Suprapubic skin (tissue), 4 donors: ENCODE data around the gene CAMTA1. TPM values are rescaled to one million over a fixed set of nuclear protein-coding genes. Genes with fewer than 3 reads are reported as not detected.

Experiments
- DNase-seq, 2 donors: peaks; one replicate each; pipeline ENCODE4 v3.0.0-alpha.2; 2019; ENCODE audit warnings: low spot score in 2 of 2
- H3K27ac ChIP-seq: fragments of 200-600 bp; sonication (generic); one replicate; pipeline ENCODE4 v1.5.1; 2019
- H3K27me3 ChIP-seq: fragments of 200-600 bp; sonication (generic); one replicate; pipeline ENCODE4 v1.5.1; 2019
- H3K36me3 ChIP-seq: fragments of 200-600 bp; sonication (generic); one replicate; pipeline ENCODE4 v1.5.1; 2019
- H3K4me1 ChIP-seq: fragments of 200-600 bp; sonication (generic); one replicate; pipeline ENCODE4 v1.5.1; 2019
- H3K4me3 ChIP-seq: fragments of 200-600 bp; sonication (generic); one replicate; pipeline ENCODE4 v1.5.1; 2019; ENCODE audit warnings: mild to moderate bottlenecking
- H3K9me3 ChIP-seq: fragments of 200-600 bp; sonication (generic); one replicate; pipeline ENCODE4 v1.5.1; 2019
- EP300 ChIP-seq: sonication (generic); formaldehyde crosslinking; IDR thresholded peaks from one replicate; pipeline ENCODE4 v1.6.1; 2017; ENCODE audit warnings: antibody characterized with exemption
- POLR2A ChIP-seq, 2 donors: fragments of 450-650 bp; IDR thresholded peaks; one replicate each; pipeline ENCODE4 v1.6.1; 2017; ENCODE audit warnings: antibody characterized with exemption in 2 of 2, mild to moderate bottlenecking in 2 of 2, moderate library complexity in 2 of 2
- POLR2AphosphoS5 ChIP-seq, 3 donors: sonication (generic); formaldehyde crosslinking; IDR thresholded peaks; one replicate each; pipeline ENCODE4 v1.6.1; 2017; ENCODE audit warnings: antibody characterized with exemption in 3 of 3
- WGBS: methylation state at CpG from one replicate; pipeline ENCODE4 v1.1.5; 2018; 5-methylcytosine and 5-hydroxymethylcytosine counted together
- total RNA-seq, 4 donors: library from RNA; depleted of rRNA; stranded (reverse); fragments of >200 nt; gene quantifications; one replicate each; pipeline ENCODE4 v1.1.0, GENCODE V29; 2016
- TF ChIP-seq, protein P1 (sequence below), 2 donors: fragments of 200-600 bp in 1 of 2; fragments of 450-650 bp in 1 of 2; sonication (generic) in 1 of 2; IDR thresholded peaks; one replicate each; pipeline ENCODE4 v1.5.1; 2016 to 2019; ENCODE audit warnings: antibody characterized with exemption in 2 of 2, mild to moderate bottlenecking in 1 of 2, moderate library complexity in 1 of 2

CAMTA1 gene
- total RNA-seq, 4 donors from 2014 or later = 40.4 to 54.1 (median 46.6) TPM

DNA sequence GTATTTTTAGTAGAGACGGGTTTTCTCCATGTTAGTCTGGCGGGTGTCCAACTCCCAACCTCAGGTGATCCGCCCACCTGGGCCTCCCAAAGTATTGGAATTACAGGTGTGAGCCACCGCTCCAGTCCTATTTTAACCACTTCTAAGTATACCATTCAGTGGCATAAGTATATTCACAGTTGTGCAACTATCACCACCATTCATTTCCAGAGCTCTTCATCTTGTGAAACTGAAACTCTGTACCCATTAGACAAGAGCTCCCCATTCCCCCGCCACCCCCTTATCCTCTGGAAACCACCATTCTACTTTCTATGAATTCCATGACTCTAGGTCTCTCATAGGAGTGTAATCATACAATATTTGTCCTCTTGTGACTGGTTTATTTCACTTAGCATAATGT is 40.2 kb upstream of the CAMTA1 start:
- Histone ChIP-seq H3K9me3 (no peaks in the 10 kb centered on the region), H3K27me3 (no peaks in the 10 kb centered on the region), H3K4me1 (peaks cover 19% of the 10 kb centered on the region), H3K36me3 (no peaks in the 10 kb centered on the region), H3K27ac (no peak overlapping the region), H3K4me3 (no peak overlapping the region)
- DNase-seq = no peak
- TF ChIP-seq POLR2A (IDR thresholded peaks at IDR 0.05) (no peak), POLR2AphosphoS5 (IDR thresholded peaks at IDR 0.05) (no peak), EP300 (no peak)
- TF ChIP-seq, protein P1, sequence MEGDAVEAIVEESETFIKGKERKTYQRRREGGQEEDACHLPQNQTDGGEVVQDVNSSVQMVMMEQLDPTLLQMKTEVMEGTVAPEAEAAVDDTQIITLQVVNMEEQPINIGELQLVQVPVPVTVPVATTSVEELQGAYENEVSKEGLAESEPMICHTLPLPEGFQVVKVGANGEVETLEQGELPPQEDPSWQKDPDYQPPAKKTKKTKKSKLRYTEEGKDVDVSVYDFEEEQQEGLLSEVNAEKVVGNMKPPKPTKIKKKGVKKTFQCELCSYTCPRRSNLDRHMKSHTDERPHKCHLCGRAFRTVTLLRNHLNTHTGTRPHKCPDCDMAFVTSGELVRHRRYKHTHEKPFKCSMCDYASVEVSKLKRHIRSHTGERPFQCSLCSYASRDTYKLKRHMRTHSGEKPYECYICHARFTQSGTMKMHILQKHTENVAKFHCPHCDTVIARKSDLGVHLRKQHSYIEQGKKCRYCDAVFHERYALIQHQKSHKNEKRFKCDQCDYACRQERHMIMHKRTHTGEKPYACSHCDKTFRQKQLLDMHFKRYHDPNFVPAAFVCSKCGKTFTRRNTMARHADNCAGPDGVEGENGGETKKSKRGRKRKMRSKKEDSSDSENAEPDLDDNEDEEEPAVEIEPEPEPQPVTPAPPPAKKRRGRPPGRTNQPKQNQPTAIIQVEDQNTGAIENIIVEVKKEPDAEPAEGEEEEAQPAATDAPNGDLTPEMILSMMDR (IDR thresholded peaks at IDR 0.05) = no peak
- WGBS = 83% methylated on average over 5 of the region's 5 CpGs

DNA sequence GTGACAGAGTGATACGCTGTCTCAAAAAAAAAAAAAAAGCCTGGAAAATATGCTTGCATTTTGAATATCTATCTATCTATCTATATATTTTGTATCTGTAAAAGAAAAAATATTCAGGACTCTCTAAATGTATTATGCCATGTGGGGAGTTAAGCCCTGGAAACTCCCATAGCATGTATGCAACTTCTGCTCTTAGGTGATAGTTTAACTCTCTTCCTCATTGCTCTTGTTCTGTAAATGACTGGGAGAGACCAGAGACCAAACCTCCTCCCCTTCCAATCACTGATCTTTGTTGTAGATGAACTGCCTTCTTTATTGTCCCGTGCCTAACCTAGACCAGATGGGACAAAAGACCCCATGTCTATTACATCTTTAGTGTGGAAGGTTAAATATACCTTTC is 37.6 kb upstream of the CAMTA1 start:
- Histone ChIP-seq H3K27me3 (no peaks in the 10 kb centered on the region), H3K9me3 (no peaks in the 10 kb centered on the region), H3K27ac (no peak overlapping the region), H3K4me3 (no peak overlapping the region), H3K36me3 (no peaks in the 10 kb centered on the region), H3K4me1 (peaks cover 19% of the 10 kb centered on the region)
- TF ChIP-seq POLR2A (IDR thresholded peaks at IDR 0.05) (no peak), EP300 (no peak), POLR2AphosphoS5 (IDR thresholded peaks at IDR 0.05) (no peak)
- TF ChIP-seq, protein P1 (IDR thresholded peaks at IDR 0.05) = no peak
- 86% methylated on average over 2 of the region's 2 CpGs for WGBS
- no peak for DNase-seq

DNA sequence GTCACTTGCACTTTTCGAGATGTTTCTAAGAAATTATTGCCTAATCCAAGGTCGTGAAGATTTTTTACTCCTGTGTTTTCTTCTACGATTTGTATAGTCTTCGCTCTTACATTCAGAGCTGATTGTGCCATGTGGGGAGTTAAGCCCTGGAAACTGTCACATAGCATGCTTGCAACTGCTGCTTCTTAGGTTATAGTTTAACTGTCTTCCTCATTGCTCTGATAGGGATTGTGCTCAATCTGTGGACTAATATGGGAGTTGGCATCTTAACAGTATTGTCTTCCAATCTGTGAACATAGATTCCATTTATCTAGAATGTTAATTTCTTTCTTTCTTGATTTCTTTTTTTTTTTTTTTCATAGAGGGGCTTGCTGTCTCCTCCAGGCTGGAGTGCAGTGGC is 34.8 kb upstream of the CAMTA1 start:
- 93% methylated on average over 4 of the region's 4 CpGs for WGBS
- TF ChIP-seq POLR2AphosphoS5 (IDR thresholded peaks at IDR 0.05) (no peak), EP300 (no peak), POLR2A (IDR thresholded peaks at IDR 0.05) (no peak)
- TF ChIP-seq, protein P1 (IDR thresholded peaks at IDR 0.05) = no peak
- H3K4me1 ChIP-seq = peaks cover 4% of the 10 kb centered on the region
- no peak overlapping the region for H3K4me3 ChIP-seq
- H3K27me3 ChIP-seq = no peaks in the 10 kb centered on the region
- no peak for DNase-seq
- H3K9me3 ChIP-seq = no peaks in the 10 kb centered on the region
- H3K36me3 ChIP-seq = no peaks in the 10 kb centered on the region
- no peak overlapping the region for H3K27ac ChIP-seq

DNA sequence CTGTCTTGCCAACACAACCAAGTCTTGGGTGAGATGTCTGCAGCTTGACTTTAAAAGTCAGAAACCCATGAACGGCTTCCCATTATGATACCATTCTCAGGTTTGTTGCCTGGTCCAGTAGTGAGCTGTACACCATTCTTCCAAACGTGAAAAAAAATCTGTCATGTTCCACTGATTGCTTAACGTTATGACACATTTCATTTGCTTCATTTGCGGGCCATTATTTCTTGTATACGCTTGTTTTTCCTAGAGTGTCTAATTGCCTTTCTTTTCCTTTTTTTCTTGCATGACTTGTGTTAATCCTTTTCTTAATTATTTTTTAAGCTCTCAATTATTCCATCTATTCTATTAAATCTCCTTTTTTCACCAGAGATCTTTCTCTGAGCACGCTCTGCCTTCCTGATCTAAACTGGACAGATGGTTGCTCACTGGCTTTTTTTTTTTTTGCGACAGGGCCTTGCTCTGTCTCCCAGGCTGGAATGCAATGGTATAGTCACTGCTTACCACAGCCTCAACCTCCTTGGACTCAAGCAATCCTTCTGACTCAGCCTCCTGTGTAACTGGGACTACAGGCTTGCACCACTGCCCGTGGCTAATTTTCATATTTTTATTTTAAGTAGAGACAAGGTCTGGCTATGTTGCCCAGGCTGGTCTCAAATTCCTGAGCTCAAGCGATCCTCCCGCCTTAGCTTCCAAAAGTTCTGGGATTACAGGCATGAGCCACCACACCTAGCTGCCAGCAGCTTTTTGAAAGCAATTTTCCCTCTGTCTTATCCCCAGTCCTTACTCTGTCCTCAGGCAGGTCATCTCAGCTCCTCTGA is 31.7 kb upstream of the CAMTA1 start:
- H3K4me3 ChIP-seq = peak overlapping the region; percentile 10
- no peaks in the 10 kb centered on the region for H3K36me3 ChIP-seq
- H3K27me3 ChIP-seq = no peaks in the 10 kb centered on the region
- peaks cover 9% of the 10 kb centered on the region for H3K4me1 ChIP-seq
- no peaks in the 10 kb centered on the region for H3K9me3 ChIP-seq
- no peak overlapping the region for H3K27ac ChIP-seq
- TF ChIP-seq, protein P1 (IDR thresholded peaks at IDR 0.05) = no peak
- TF ChIP-seq POLR2AphosphoS5 (IDR thresholded peaks at IDR 0.05) (no peak), EP300 (no peak), POLR2A (IDR thresholded peaks at IDR 0.05) (no peak)
- no peak for DNase-seq
- 56% methylated on average over 10 of the region's 10 CpGs for WGBS

DNA sequence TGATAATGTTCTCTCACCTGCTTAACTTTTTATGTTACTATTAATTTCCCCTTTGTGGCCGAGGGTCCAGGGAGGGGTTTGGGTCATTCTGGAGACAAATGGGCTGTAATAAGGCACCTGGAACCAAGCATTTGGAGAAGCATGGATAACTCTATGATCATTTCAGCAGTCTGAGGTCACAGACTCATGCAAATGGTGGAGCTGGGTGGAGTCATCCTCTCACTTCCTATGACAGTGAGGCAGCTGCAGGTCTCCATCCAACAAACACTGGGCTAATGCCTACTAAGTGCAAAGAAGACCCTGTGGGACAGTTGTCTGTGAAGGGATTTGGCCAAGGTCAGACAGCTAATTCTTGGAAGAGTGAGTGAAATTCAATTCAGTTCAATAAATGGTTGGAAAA is 28.8 kb upstream of the CAMTA1 start:
- Histone ChIP-seq H3K4me3 (no peak overlapping the region), H3K4me1 (peaks cover 13% of the 10 kb centered on the region), H3K27ac (no peak overlapping the region), H3K9me3 (no peaks in the 10 kb centered on the region), H3K36me3 (no peaks in the 10 kb centered on the region), H3K27me3 (no peaks in the 10 kb centered on the region)
- no peak for TF ChIP-seq EP300
- TF ChIP-seq POLR2A (IDR thresholded peaks at IDR 0.05) = no peak
- 86% methylated on average over 1 of the region's 1 CpG for WGBS
- no peak for DNase-seq
